Activated CD8-positive, alpha-beta T cell treated with anti-CD3 and anti-CD28 coated beads for 36 hours (primary cell): Measurements from ENCODE around the gene PLAU. TPM values are rescaled to one million over a fixed set of nuclear protein-coding genes. Genes with fewer than 3 reads are reported as not detected.

Experiments used
- ATAC-seq: fragments of 200-7000 bp; cut with Tn5 transposase; one replicate; pipeline ENCODE4 v1.10.0; 2021; ENCODE audit warnings: mild to moderate bottlenecking, moderate library complexity
- CTCF ChIA-PET: fragments of 350-600 bp; sonication (Branson Sonifier 250); formaldehyde crosslinking; loops from one replicate; lab custom pipeline; 2021; ENCODE audit warnings: antibody characterized with exemption; lab: Charles Lee
- POLR2A ChIA-PET: fragments of 350-600 bp; sonication (Branson Sonifier 250); formaldehyde crosslinking; loops from one replicate; lab custom pipeline; 2021; ENCODE audit warnings: antibody characterized with exemption; lab: Charles Lee
- DNase-seq: peaks from one replicate; pipeline ENCODE4 v3.0.0-alpha.2; 2020
- H3K27ac Mint-ChIP-seq: one replicate; pipeline ENCODE4 v1.8.0; 2021; ENCODE audit warnings: mild to moderate bottlenecking, mixed read lengths
- H3K27me3 Mint-ChIP-seq: one replicate; pipeline ENCODE4 v1.8.0; 2021; ENCODE audit warnings: mixed read lengths
- H3K36me3 Mint-ChIP-seq: one replicate; pipeline ENCODE4 v1.8.0; 2021; ENCODE audit warnings: low read depth, mixed read lengths
- H3K4me1 Mint-ChIP-seq: one replicate; pipeline ENCODE4 v1.8.0; 2021; ENCODE audit warnings: low read depth, mixed read lengths
- H3K4me3 Mint-ChIP-seq: one replicate; pipeline ENCODE4 v1.8.0; 2021; ENCODE audit warnings: mild to moderate bottlenecking, moderate library complexity, mixed read lengths
- H3K9me3 Mint-ChIP-seq: one replicate; pipeline ENCODE4 v1.8.0; 2021; ENCODE audit warnings: mixed read lengths
- intact Hi-C: fragments of 100-400 bp; cut with micrococcal nuclease; formaldehyde crosslinking; loops from one replicate; pipeline ENCODE4 v1.10.0; 2022
- total RNA-seq, 2 experiments: library from RNA; stranded (reverse); gene quantifications; one replicate each; pipeline ENCODE4 v1.2.3, GENCODE V29; 2021
- TF ChIP-seq, protein P1 (sequence below): fragments of 200-600 bp; IDR thresholded peaks from one replicate; pipeline ENCODE4 v1.8.0; 2022; ENCODE audit warnings: antibody characterized with exemption, mild to moderate bottlenecking

Gene PLAU
- total RNA-seq, 2 experiments from 2014 or later, result 0.41 to 0.47 TPM

DNA sequence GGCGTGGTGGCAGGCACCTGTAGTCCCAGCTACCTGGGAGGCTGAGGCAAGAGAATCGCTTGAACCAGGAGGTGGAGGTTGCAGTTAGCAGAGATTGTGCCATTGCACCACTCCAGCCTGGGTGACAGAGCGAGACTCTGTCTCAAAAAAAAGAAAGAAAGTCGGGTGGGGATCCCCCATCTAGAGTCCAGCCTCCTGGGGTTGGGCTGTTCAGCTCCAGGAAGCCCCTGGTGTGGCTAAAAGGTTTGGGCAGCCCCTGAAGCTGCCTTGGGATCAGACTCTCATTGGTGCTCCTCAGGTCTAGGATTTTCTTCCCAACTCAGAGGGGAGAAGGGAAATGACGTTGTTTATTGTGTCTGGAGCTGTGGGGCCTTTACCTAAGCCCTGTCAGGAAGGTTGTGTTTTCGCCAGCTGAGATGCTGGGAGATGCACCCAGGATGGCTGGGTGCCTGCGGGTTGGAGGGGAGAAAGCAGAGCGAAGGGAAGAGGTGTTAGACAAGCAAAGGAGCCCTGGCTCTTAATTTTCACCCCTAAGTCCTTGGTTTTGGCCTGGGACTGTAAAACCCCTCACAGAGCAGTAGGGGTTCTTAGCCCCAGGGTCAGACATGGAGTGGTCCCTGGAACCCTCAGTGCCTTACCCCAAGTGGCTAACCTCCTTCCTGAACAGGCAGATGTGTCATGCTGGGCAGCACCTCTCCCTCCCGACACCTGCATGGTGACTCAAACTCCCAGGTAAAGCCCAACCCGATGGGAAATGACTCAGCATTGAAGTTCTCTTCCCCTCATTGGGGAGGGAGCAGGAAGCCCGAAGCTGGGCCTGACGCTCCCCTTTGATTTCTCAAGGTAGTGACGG lies 21.1 kb downstream of the PLAU start:
- peak; percentile 77 for DNase-seq
- peaks cover 17% of the 10 kb centered on the region for H3K4me1 Mint-ChIP-seq
- POLR2A ChIA-PET, result interaction anchor here (0.7 to 0.9 kb wide), 2 partner anchors 9 to 83 kb away, joined by 3 read pairs; no protein-coding TSS in a partner anchor

GRCh38 chr10:73932620-73933112 lies 21.7 kb downstream of the PLAU start:
- ATAC-seq, result peak; percentile 45
- Mint-ChIP-seq H3K4me1 (peaks cover 17% of the 10 kb centered on the region), H3K9me3 (no peaks in the 10 kb centered on the region), H3K36me3 (no peaks in the 10 kb centered on the region), H3K4me3 (no peak overlapping the region), H3K27ac (peak overlapping the region; percentile 28), H3K27me3 (peaks cover 14% of the 10 kb centered on the region)
- intact Hi-C loops, result no loop called here
- no peak for DNase-seq
- CTCF ChIA-PET, result interaction anchor here (1.0 to 6.2 kb wide), 5 partner anchors 7 to 148 kb away, joined by 3 to 65 read pairs (median 8); no protein-coding TSS in a partner anchor
- TF ChIP-seq, protein P1, sequence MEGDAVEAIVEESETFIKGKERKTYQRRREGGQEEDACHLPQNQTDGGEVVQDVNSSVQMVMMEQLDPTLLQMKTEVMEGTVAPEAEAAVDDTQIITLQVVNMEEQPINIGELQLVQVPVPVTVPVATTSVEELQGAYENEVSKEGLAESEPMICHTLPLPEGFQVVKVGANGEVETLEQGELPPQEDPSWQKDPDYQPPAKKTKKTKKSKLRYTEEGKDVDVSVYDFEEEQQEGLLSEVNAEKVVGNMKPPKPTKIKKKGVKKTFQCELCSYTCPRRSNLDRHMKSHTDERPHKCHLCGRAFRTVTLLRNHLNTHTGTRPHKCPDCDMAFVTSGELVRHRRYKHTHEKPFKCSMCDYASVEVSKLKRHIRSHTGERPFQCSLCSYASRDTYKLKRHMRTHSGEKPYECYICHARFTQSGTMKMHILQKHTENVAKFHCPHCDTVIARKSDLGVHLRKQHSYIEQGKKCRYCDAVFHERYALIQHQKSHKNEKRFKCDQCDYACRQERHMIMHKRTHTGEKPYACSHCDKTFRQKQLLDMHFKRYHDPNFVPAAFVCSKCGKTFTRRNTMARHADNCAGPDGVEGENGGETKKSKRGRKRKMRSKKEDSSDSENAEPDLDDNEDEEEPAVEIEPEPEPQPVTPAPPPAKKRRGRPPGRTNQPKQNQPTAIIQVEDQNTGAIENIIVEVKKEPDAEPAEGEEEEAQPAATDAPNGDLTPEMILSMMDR, result no peak
- POLR2A ChIA-PET, result interaction anchor here (0.7 to 0.9 kb wide), 2 partner anchors 9 to 84 kb away, joined by 3 read pairs; no protein-coding TSS in a partner anchor

More for the DNA sequence above, 21.1 kb downstream of the PLAU start:
- no peak overlapping the region for H3K4me3 Mint-ChIP-seq
- CTCF ChIA-PET, result interaction anchor here (1.0 to 6.2 kb wide), 5 partner anchors 7 to 148 kb away, joined by 3 to 65 read pairs (median 8); no protein-coding TSS in a partner anchor
- TF ChIP-seq, protein P1, result no peak
- H3K9me3 Mint-ChIP-seq, result no peaks in the 10 kb centered on the region
- peaks cover 19% of the 10 kb centered on the region for H3K27me3 Mint-ChIP-seq
- peak; percentile 91 for ATAC-seq
- intact Hi-C loops, result no loop called here
- peak overlapping the region; percentile 28 for H3K27ac Mint-ChIP-seq
- H3K36me3 Mint-ChIP-seq, result no peaks in the 10 kb centered on the region

- no peak overlapping the region for H3K27ac Mint-ChIP-seq
- H3K27me3 Mint-ChIP-seq, result peaks cover 8% of the 10 kb centered on the region
- intact Hi-C loops, result no loop called here
- H3K4me1 Mint-ChIP-seq, result peaks cover 17% of the 10 kb centered on the region
- POLR2A ChIA-PET, result interaction anchor here (0.6 kb wide), 1 partner anchor 720 kb away, joined by 3 read pairs; no protein-coding TSS in a partner anchor
- CTCF ChIA-PET, result interaction anchor here (1.3 to 3.2 kb wide), 3 partner anchors 48 to 147 kb away, joined by 6 to 20 read pairs (median 12); no protein-coding TSS in a partner anchor
- H3K9me3 Mint-ChIP-seq, result no peaks in the 10 kb centered on the region
- no peak overlapping the region for H3K4me3 Mint-ChIP-seq
- no peak for ATAC-seq
- DNase-seq, result no peak
- TF ChIP-seq, protein P1, result no peak
- no peaks in the 10 kb centered on the region for H3K36me3 Mint-ChIP-seq
These were observed 23.1 kb downstream of the PLAU start for GRCh38 chr10:73934074-73934473.

GRCh38 chr10:73935895-73936294 lies 25.0 kb downstream of the PLAU start:
- intact Hi-C loops, result no loop called here
- TF ChIP-seq, protein P1, result no peak
- H3K4me1 Mint-ChIP-seq, result peaks cover 20% of the 10 kb centered on the region
- CTCF ChIA-PET, result interaction anchor here (1.0 to 7.1 kb wide), 6 partner anchors 10 to 86 kb away, joined by 3 to 77 read pairs (median 12); no protein-coding TSS in a partner anchor
- POLR2A ChIA-PET, result interaction anchor here (0.6 to 0.9 kb wide), 2 partner anchors 56 to 86 kb away, joined by 3 to 4 read pairs; no protein-coding TSS in a partner anchor
- DNase-seq, result no peak
- H3K36me3 Mint-ChIP-seq, result no peaks in the 10 kb centered on the region
- no peak for ATAC-seq
- no peaks in the 10 kb centered on the region for H3K9me3 Mint-ChIP-seq
- H3K4me3 Mint-ChIP-seq, result no peak overlapping the region
- no peak overlapping the region for H3K27ac Mint-ChIP-seq
- peaks cover 5% of the 10 kb centered on the region for H3K27me3 Mint-ChIP-seq
